WERI-Rb-1 (cell line): ENCODE data around the gene PEMT.
A peak's percentile ranks its signal among the peaks of the same experiment; 100 is the strongest.

Experiments used
- DNase-seq: peaks from one replicate; pipeline ENCODE4 v3.0.0-alpha.2; 2020
- H3K27ac ChIP-seq: fragments of 250-450 bp; sonication (Bioruptor Pico); 2 replicates; pipeline ENCODE4 v1.5.1; 2020; ENCODE audit warnings: mild to moderate bottlenecking, moderate library complexity
- H3K27me3 ChIP-seq: fragments of 250-450 bp; sonication (Bioruptor Pico); 2 replicates; pipeline ENCODE4 v1.5.1; 2021; ENCODE audit warnings: mild to moderate bottlenecking, low read depth, moderate library complexity; ENCODE audit not compliant: insufficient read depth, severe bottlenecking
- H3K36me3 ChIP-seq: fragments of 250-450 bp; sonication (Bioruptor Pico); 2 replicates; pipeline ENCODE4 v1.5.1; 2020; ENCODE audit warnings: mild to moderate bottlenecking, moderate library complexity
- H3K4me3 ChIP-seq: 2 replicates; pipeline ENCODE4 v1.5.1; 2011; ENCODE audit warnings: low read depth, mild to moderate bottlenecking, control low read depth, low read length
- H3K9me3 ChIP-seq: fragments of 250-450 bp; sonication (Bioruptor Pico); 2 replicates; pipeline ENCODE4 v1.5.1; 2021; ENCODE audit warnings: mild to moderate bottlenecking, moderate library complexity; ENCODE audit not compliant: severe bottlenecking
- CTCF ChIP-seq: IDR thresholded peaks from 2 replicates; pipeline ENCODE4 v1.5.1; 2011; ENCODE audit warnings: low read depth, mild to moderate bottlenecking, control low read depth, inconsistent platforms, low read length

The PEMT gene

DNA sequence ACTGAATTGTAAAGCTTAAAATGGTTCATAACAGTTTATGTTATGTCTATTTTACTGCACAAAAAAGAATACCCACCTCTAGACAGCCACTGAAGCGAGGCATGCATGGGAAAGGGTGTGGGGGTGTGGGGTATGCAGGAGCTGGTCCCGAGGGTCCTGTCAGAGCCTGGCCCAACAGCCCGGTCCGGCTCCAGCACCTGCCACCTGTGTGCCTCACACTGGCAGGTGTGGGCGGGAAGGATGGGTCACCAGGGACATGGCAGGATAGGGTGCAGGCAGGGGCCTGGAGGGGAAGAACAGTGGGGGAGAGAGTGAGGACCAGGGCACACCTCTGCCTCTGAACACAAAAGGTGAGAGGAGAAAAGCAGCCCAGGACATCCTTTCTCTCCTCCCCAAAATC lies 72.6 kb downstream of the PEMT start:
- Histone ChIP-seq H3K27ac (no peak overlapping the region), H3K36me3 (no peaks in the 10 kb centered on the region), H3K4me3 (no peak overlapping the region), H3K9me3 (peaks cover under 1% of the 10 kb centered on the region), H3K27me3 (no peaks in the 10 kb centered on the region)
- TF ChIP-seq CTCF, result no peak
- no peak for DNase-seq

- H3K27ac ChIP-seq, result no peak overlapping the region
- H3K36me3 ChIP-seq, result no peaks in the 10 kb centered on the region
- no peaks in the 10 kb centered on the region for H3K27me3 ChIP-seq
- no peak for TF ChIP-seq CTCF
- H3K4me3 ChIP-seq, result no peak overlapping the region
- no peaks in the 10 kb centered on the region for H3K9me3 ChIP-seq
- DNase-seq, result no peak
These were observed 73.5 kb downstream of the PEMT start for GRCh38 chr17:17518014-17518413.

DNA sequence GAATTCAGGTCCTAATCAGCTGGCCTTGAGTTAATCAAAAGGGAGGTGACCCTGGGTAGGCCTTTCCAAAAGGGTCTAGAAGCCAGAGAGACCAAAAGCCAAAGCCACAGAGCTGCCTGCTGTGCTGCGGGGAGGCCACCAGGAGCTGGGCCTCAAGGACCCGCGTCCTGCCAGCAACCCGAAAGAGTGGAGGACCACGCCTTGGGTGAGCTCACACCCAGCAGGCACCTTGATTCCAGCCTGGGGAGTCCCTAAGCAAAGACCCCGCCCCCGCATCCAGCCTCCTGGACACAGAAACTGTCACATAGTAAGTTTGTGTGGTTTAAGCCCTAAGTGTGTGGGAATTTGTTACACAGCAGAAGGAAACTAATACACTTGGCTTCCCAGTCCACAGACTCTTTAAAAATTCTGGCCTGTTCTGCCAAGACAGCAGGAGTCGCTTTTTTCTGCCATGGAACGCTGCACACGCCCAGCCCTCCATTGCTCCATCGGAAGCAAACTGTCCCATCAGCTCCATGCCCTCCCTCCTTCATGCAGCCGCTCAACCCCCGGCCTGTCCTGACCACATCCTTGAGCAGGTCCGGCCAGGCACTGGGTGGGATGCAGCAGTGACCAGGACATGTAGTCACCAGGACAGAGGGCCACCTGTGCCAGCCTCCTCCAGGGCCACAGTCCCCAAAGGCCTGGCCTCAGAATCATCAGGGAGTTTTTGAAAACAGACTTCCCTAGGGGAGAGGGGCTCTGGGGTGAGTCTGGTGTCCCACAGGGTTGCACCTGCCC lies 74.4 kb downstream of the PEMT start:
- H3K9me3 ChIP-seq, result no peaks in the 10 kb centered on the region
- 0 out of 2 replicates have a peak, but pooled peaks have one; percentile 17 for TF ChIP-seq CTCF
- no peak overlapping the region for H3K4me3 ChIP-seq
- no peaks in the 10 kb centered on the region for H3K36me3 ChIP-seq
- H3K27ac ChIP-seq, result peak overlapping the region; percentile 52
- no peak for DNase-seq
- no peaks in the 10 kb centered on the region for H3K27me3 ChIP-seq

DNA sequence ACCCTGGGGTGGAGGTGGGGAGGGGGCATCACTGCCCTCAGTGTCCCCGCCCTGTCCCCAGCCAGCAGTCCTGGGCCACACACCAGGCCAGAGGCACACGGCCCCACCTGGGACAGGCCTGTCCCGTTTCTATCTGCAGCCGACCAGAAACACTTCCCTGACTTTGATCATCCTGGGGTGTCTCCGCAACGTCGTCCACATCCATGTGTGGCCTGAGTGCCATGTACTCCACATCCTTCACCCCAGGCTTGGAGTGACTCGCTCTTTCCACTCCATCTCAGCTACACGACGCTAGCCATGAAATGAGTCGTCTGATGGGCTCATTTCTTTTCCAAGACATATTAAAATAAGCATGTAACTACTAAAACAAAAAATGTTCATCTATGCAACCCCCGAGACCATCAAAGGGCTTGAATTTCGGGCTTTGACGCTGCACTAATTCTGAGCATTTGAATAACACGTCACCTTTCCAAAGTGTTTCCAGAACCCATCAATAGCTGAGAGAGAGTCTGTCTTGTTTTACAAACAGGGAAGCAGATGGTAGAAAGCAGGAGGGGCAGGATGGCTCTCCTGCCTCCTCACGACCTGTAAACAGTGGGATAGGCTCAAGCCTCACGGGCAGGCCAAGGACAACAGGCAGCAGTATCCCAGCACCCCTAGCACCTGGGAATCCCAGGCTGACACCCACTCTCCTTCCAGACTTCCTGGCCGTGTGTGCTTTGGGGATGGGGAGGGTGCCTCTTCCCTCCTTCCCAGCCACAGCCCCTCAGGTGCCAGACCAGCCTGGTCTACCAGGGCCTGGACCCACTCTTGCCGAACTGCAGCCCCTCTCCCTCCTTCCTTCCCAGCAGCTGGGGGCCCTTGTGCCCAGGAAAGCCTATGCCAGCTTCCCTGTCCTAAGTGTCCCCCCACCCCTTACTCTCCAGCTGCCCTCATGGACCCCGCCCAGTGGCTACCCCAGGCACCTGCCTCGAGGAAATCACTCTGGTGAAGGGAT lies 75.3 kb downstream of the PEMT start:
- Histone ChIP-seq H3K9me3 (no peaks in the 10 kb centered on the region), H3K4me3 (no peak overlapping the region), H3K36me3 (no peaks in the 10 kb centered on the region), H3K27ac (peak overlapping the region; percentile 52), H3K27me3 (no peaks in the 10 kb centered on the region)
- no peak for TF ChIP-seq CTCF
- DNase-seq, result peak; percentile 55

DNA sequence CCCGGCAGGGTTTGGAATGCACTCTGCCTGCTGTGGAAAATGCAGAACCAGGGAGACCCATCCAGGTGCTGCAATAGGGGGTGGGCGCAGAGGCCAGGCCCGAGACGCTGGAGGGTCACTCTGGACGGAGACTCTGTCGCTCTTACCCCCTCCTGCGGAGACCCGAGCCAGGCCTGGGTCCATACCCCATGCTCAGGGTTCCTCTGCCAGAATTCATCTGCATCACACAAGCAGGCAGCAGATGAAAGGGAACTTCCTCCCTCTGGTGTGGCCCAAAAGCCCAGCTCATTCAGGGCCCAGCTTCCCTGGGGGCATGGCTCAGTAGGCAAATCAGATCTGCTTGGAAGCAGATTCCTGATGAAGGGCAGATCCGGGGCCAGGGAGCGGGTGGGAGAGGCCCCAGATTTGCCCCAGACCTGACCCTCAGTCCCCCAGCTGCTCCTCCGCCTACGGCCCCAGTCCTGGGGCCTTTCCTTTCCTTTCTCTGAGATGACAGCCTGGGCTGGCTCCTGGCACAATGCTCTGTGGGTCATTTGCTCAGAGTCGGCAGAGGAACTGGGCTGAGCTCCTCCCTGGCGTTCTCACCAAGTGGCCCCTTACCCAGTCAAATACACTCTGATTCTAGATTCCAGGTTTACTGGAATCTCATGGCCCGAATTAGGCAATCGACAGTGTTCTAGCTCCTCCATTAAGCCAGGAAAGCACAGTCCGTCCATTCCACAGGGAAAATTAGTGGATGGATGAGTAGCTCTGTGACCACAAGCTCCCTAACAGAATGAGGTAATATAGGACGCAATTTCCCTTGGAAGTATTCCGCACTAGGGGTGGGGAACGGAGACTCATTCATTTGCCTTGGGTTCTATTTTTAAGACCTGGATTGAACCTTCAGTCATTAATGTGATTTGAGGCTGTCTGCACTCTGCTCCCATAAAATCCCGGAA lies 76.2 kb downstream of the PEMT start:
- Histone ChIP-seq H3K36me3 (no peaks in the 10 kb centered on the region), H3K4me3 (no peak overlapping the region), H3K27ac (peak overlapping the region; percentile 52), H3K9me3 (no peaks in the 10 kb centered on the region), H3K27me3 (no peaks in the 10 kb centered on the region)
- DNase-seq, result no peak
- TF ChIP-seq CTCF, result no peak
